Measurements from ENCODE around the gene PKM.

GRCh38 chr15:72233769-72234168, 2.8 kb upstream of the PKM start:
- TF ChIP-seq EZH2phosphoT487 (IDR thresholded peaks at IDR 0.05; ENCODE audit: insufficient read depth, low read depth) (no peak), EZH2 (IDR thresholded peaks at IDR 0.05; ENCODE audit: insufficient read depth, poor library complexity, severe bottlenecking) (no peak)

All from GM23248 (cell line).